GM15510 (cell line): ENCODE measurements around the gene GPHN.

ENCODE experiments used
- POLR2A ChIP-seq: IDR thresholded peaks from 3 replicates; pipeline ENCODE4 v1.6.1; 2011; ENCODE audit warnings: borderline replicate concordance; ENCODE audit not compliant: insufficient read length; ENCODE audit errors: extremely low read depth

The GPHN gene

GRCh38 chr14:66619952-66620351 lies 112.0 kb downstream of the GPHN start:
- TF ChIP-seq POLR2A = no peak

- no peak for TF ChIP-seq POLR2A
Measured at GRCh38 chr14:66623838-66624237, 115.9 kb downstream of the GPHN start.

GRCh38 chr14:66624336-66624937 lies 116.5 kb downstream of the GPHN start:
- no peak for TF ChIP-seq POLR2A

GRCh38 chr14:66628636-66629035 lies 120.7 kb downstream of the GPHN start:
- no peak for TF ChIP-seq POLR2A

GRCh38 chr14:66629499-66629898 lies 121.6 kb downstream of the GPHN start:
- TF ChIP-seq POLR2A = no peak

GRCh38 chr14:66634876-66635275 lies 126.9 kb downstream of the GPHN start:
- TF ChIP-seq POLR2A = no peak

- no peak for TF ChIP-seq POLR2A
Measured at GRCh38 chr14:66635435-66635834, 127.5 kb downstream of the GPHN start.

GRCh38 chr14:66636240-66636639 lies 128.3 kb downstream of the GPHN start:
- no peak for TF ChIP-seq POLR2A

- TF ChIP-seq POLR2A = no peak
Measured at GRCh38 chr14:66638689-66639088, 130.7 kb downstream of the GPHN start.

- TF ChIP-seq POLR2A = no peak
Measured at GRCh38 chr14:66641861-66642635, 134.1 kb downstream of the GPHN start.

GRCh38 chr14:66643344-66643743 lies 135.4 kb downstream of the GPHN start:
- no peak for TF ChIP-seq POLR2A

- TF ChIP-seq POLR2A = no peak
Measured at GRCh38 chr14:66645716-66646115, 137.8 kb downstream of the GPHN start.

GRCh38 chr14:66649498-66649897 lies 141.6 kb downstream of the GPHN start:
- TF ChIP-seq POLR2A = peak; percentile 12

- no peak for TF ChIP-seq POLR2A
Measured at GRCh38 chr14:66650491-66650911, 142.6 kb downstream of the GPHN start.

GRCh38 chr14:66651536-66652220 lies 143.7 kb downstream of the GPHN start:
- no peak for TF ChIP-seq POLR2A
